ENCODE measurements around the gene SAP130.

Gene SAP130

GRCh38 chr2:128026448-128027277 is 1.2 kb downstream of the SAP130 start:
- DNase-seq (ENCODE audit: low read depth in 3 of 3) = no peak

GRCh38 chr2:128024816-128025215 is 3.0 kb downstream of the SAP130 start:
- DNase-seq (ENCODE audit: low read depth in 3 of 3) = no peak

GRCh38 chr2:128017561-128017960 is 10.3 kb downstream of the SAP130 start:
- no peak for DNase-seq (ENCODE audit: low read depth in 3 of 3)

GRCh38 chr2:128016620-128017019 is 11.2 kb downstream of the SAP130 start:
- DNase-seq (ENCODE audit: low read depth in 3 of 3) = no peak

- no peak for DNase-seq (ENCODE audit: low read depth in 3 of 3)
These were observed 15.2 kb downstream of the SAP130 start for GRCh38 chr2:128012698-128013097.

- no peak for DNase-seq (ENCODE audit: low read depth in 3 of 3)
These were observed 19.7 kb downstream of the SAP130 start for GRCh38 chr2:128008074-128008672.

- no peak for DNase-seq (ENCODE audit: low read depth in 3 of 3)
These were observed 23.4 kb downstream of the SAP130 start for GRCh38 chr2:128004509-128004908.

- DNase-seq (ENCODE audit: low read depth in 3 of 3) = peak in 1 of 3 donors; percentile 11
These were observed 24.4 kb downstream of the SAP130 start for GRCh38 chr2:128003463-128003862.

- DNase-seq (ENCODE audit: low read depth in 3 of 3) = no peak
These were observed 31.7 kb downstream of the SAP130 start for GRCh38 chr2:127996160-127996559.

GRCh38 chr2:127995725-127996124 is 32.1 kb downstream of the SAP130 start:
- no peak for DNase-seq (ENCODE audit: low read depth in 3 of 3)

GRCh38 chr2:127993659-127994058 is 34.2 kb downstream of the SAP130 start:
- no peak for DNase-seq (ENCODE audit: low read depth in 3 of 3)

GRCh38 chr2:127991742-127992141 is 36.1 kb downstream of the SAP130 start:
- DNase-seq (ENCODE audit: low read depth in 3 of 3) = no peak

- DNase-seq (ENCODE audit: low read depth in 3 of 3) = no peak
These were observed 41.2 kb downstream of the SAP130 start for GRCh38 chr2:127986548-127987079.

GRCh38 chr2:127985735-127986134 is 42.1 kb downstream of the SAP130 start:
- DNase-seq (ENCODE audit: low read depth in 3 of 3) = no peak

GRCh38 chr2:127985026-127985734 is 42.7 kb downstream of the SAP130 start:
- no peak for DNase-seq (ENCODE audit: low read depth in 3 of 3)

- no peak for DNase-seq (ENCODE audit: low read depth in 3 of 3)
These were observed 43.3 kb downstream of the SAP130 start for GRCh38 chr2:127984551-127984950.

GRCh38 chr2:127969446-127969845 is 58.4 kb downstream of the SAP130 start:
- no peak for DNase-seq (ENCODE audit: low read depth in 3 of 3)

GRCh38 chr2:127968610-127969339 is 59.1 kb downstream of the SAP130 start:
- DNase-seq (ENCODE audit: low read depth in 3 of 3) = no peak

GRCh38 chr2:127961729-127962128 is 66.1 kb downstream of the SAP130 start:
- DNase-seq (ENCODE audit: low read depth in 3 of 3) = no peak

GRCh38 chr2:127957240-127957639 is 70.6 kb downstream of the SAP130 start:
- no peak for DNase-seq (ENCODE audit: low read depth in 3 of 3)

- no peak for DNase-seq (ENCODE audit: low read depth in 3 of 3)
These were observed 73.0 kb downstream of the SAP130 start for GRCh38 chr2:127954857-127955256.

- no peak for DNase-seq (ENCODE audit: low read depth in 3 of 3)
These were observed 74.0 kb downstream of the SAP130 start for GRCh38 chr2:127953849-127954248.

Measured in stimulated activated CD4-positive, alpha-beta T cell treated with anti-CD3 and anti-CD28 coated beads, TNF-alpha, amount 100 ng/mL, for 48 hours (primary cell).